Activated CD8-positive, alpha-beta memory T cell treated with anti-CD3 and anti-CD28 coated beads, Interleukin-2, amount 50 U/mL, for 24 hours (primary cell): ENCODE results near the gene CAMK2A.

Experiments
- DNase-seq: peaks from one replicate; pipeline ENCODE4 v3.0.0-alpha.2; 2020; ENCODE audit errors: extremely low read depth

CAMK2A gene

GRCh38 chr5:150279330-150280020, 10.1 kb downstream of the CAMK2A start:
- no peak for DNase-seq

- DNase-seq = no peak
Observed at GRCh38 chr5:150278916-150279315, 10.7 kb downstream of the CAMK2A start.

GRCh38 chr5:150278046-150278730, 11.4 kb downstream of the CAMK2A start:
- DNase-seq = no peak

GRCh38 chr5:150277043-150277442, 12.5 kb downstream of the CAMK2A start:
- no peak for DNase-seq

GRCh38 chr5:150274811-150275210, 14.8 kb downstream of the CAMK2A start:
- DNase-seq = no peak

GRCh38 chr5:150272531-150272930, 17.0 kb downstream of the CAMK2A start:
- no peak for DNase-seq

- DNase-seq = no peak
Observed at GRCh38 chr5:150271923-150272322, 17.6 kb downstream of the CAMK2A start.

GRCh38 chr5:150271296-150271692, 18.3 kb downstream of the CAMK2A start:
- DNase-seq = no peak

GRCh38 chr5:150270541-150271295, 18.9 kb downstream of the CAMK2A start:
- no peak for DNase-seq

- DNase-seq = no peak
Observed at GRCh38 chr5:150266871-150267291, 22.7 kb downstream of the CAMK2A start.

GRCh38 chr5:150265870-150266383, 23.6 kb downstream of the CAMK2A start:
- DNase-seq = no peak

- no peak for DNase-seq
Observed at GRCh38 chr5:150264667-150265603, 24.6 kb downstream of the CAMK2A start.

- no peak for DNase-seq
Observed at GRCh38 chr5:150263801-150264621, 25.6 kb downstream of the CAMK2A start.

- DNase-seq = no peak
Observed at GRCh38 chr5:150263375-150263775, 26.2 kb downstream of the CAMK2A start.

- DNase-seq = no peak
Observed at GRCh38 chr5:150262502-150262901, 27.1 kb downstream of the CAMK2A start.

GRCh38 chr5:150261231-150261630, 28.3 kb downstream of the CAMK2A start:
- DNase-seq = no peak

GRCh38 chr5:150258130-150258529, 31.4 kb downstream of the CAMK2A start:
- no peak for DNase-seq

GRCh38 chr5:150257424-150257823, 32.1 kb downstream of the CAMK2A start:
- no peak for DNase-seq

- DNase-seq = no peak
Observed at GRCh38 chr5:150256410-150257064, 33.0 kb downstream of the CAMK2A start.
